ENCODE measurements around the gene SYCP2. TPM values are rescaled to one million over a fixed set of nuclear protein-coding genes. Genes with fewer than 3 reads are reported as not detected.
A peak's percentile ranks its signal among the peaks of the same experiment; 100 is the strongest.

The SYCP2 gene

GRCh38 chr20:59817406-59817805, 116.0 kb downstream of the SYCP2 start:
- H3K4me1 ChIP-seq (ENCODE audit: control insufficient read depth, low read depth, low read length) = no peaks in the 10 kb centered on the region
- no peak overlapping the region for H3K4ac ChIP-seq (ENCODE audit: low read depth, low read length)
- no peak overlapping the region for H3K4me3 ChIP-seq (ENCODE audit: low read length)
- H3K27me3 ChIP-seq (ENCODE audit: insufficient read depth, low read length, poor library complexity) = no peaks in the 10 kb centered on the region
- H3K4me2 ChIP-seq (ENCODE audit: low read length) = no peak overlapping the region
- H3K23ac ChIP-seq (ENCODE audit: low read length) = no peak overlapping the region
- no CpG with 5 or more reads among the region's 4 CpGs for WGBS (ENCODE audit: extremely low coverage, insufficient coverage, low lambda C conversion rate)
- H3K79me1 ChIP-seq (ENCODE audit: low read length) = no peaks in the 10 kb centered on the region
- DNase-seq = peak; percentile 6
- H3K27ac ChIP-seq (ENCODE audit: low read depth, low read length) = no peak overlapping the region
- H2BK5ac ChIP-seq (ENCODE audit: low read length) = no peak overlapping the region
- no peak overlapping the region for H2BK120ac ChIP-seq (ENCODE audit: low read depth, low read length)
- H3K79me2 ChIP-seq (ENCODE audit: control insufficient read depth, insufficient read depth, low read length) = no peaks in the 10 kb centered on the region
- H2BK15ac ChIP-seq (replicated peaks; ENCODE audit: low read depth) = no peak overlapping the region
- no peak overlapping the region for H4K5ac ChIP-seq (ENCODE audit: low read length)
- no peak overlapping the region for H4K8ac ChIP-seq (ENCODE audit: low read depth, low read length)
- H2AK5ac ChIP-seq (ENCODE audit: low read length) = no peak overlapping the region
- no peak overlapping the region for H3K56ac ChIP-seq (ENCODE audit: low read length)
- H3K36me3 ChIP-seq (ENCODE audit: control insufficient read depth, insufficient read depth, low read length) = no peaks in the 10 kb centered on the region
- no peak overlapping the region for H3K18ac ChIP-seq (ENCODE audit: low read length)
- H3K9ac ChIP-seq (ENCODE audit: low read length) = no peak overlapping the region

- no peak for DNase-seq
- Histone ChIP-seq H2BK5ac (ENCODE audit: low read length) (no peak overlapping the region), H2AK5ac (ENCODE audit: low read length) (no peak overlapping the region), H4K8ac (ENCODE audit: low read depth, low read length) (no peak overlapping the region), H3K4ac (ENCODE audit: low read depth, low read length) (no peak overlapping the region), H3K4me2 (ENCODE audit: low read length) (no peak overlapping the region), H2BK15ac (replicated peaks; ENCODE audit: low read depth) (no peak overlapping the region), H3K4me1 (ENCODE audit: control insufficient read depth, low read depth, low read length) (no peaks in the 10 kb centered on the region), H3K9ac (ENCODE audit: low read length) (no peak overlapping the region), H3K27ac (ENCODE audit: low read depth, low read length) (no peak overlapping the region), H3K79me1 (ENCODE audit: low read length) (no peaks in the 10 kb centered on the region), H3K36me3 (ENCODE audit: control insufficient read depth, insufficient read depth, low read length) (no peaks in the 10 kb centered on the region), H3K56ac (ENCODE audit: low read length) (no peak overlapping the region), H2BK120ac (ENCODE audit: low read depth, low read length) (no peak overlapping the region), H3K18ac (ENCODE audit: low read length) (no peak overlapping the region), H3K4me3 (ENCODE audit: low read length) (no peak overlapping the region), H3K79me2 (ENCODE audit: control insufficient read depth, insufficient read depth, low read length) (no peaks in the 10 kb centered on the region), H3K23ac (ENCODE audit: low read length) (no peak overlapping the region), H4K5ac (ENCODE audit: low read length) (no peak overlapping the region), H3K27me3 (ENCODE audit: insufficient read depth, low read length, poor library complexity) (no peaks in the 10 kb centered on the region)
- WGBS (ENCODE audit: extremely low coverage, insufficient coverage, low lambda C conversion rate) = no CpG with 5 or more reads among the region's 4 CpGs
Measured at GRCh38 chr20:59816146-59816738, 117.2 kb downstream of the SYCP2 start.

GRCh38 chr20:59814840-59815340, 118.5 kb downstream of the SYCP2 start:
- H3K4me1 ChIP-seq (ENCODE audit: control insufficient read depth, low read depth, low read length) = no peaks in the 10 kb centered on the region

GRCh38 chr20:59813948-59814839, 119.2 kb downstream of the SYCP2 start:
- Histone ChIP-seq H3K27ac (ENCODE audit: low read depth, low read length) (no peak overlapping the region), H4K5ac (ENCODE audit: low read length) (no peak overlapping the region), H3K79me2 (ENCODE audit: control insufficient read depth, insufficient read depth, low read length) (no peaks in the 10 kb centered on the region), H3K18ac (ENCODE audit: low read length) (no peak overlapping the region), H2BK5ac (ENCODE audit: low read length) (no peak overlapping the region), H3K9ac (ENCODE audit: low read length) (no peak overlapping the region), H3K4me1 (ENCODE audit: control insufficient read depth, low read depth, low read length) (no peaks in the 10 kb centered on the region), H3K36me3 (ENCODE audit: control insufficient read depth, insufficient read depth, low read length) (no peaks in the 10 kb centered on the region), H2BK120ac (ENCODE audit: low read depth, low read length) (no peak overlapping the region), H3K4me2 (ENCODE audit: low read length) (no peak overlapping the region), H3K27me3 (ENCODE audit: insufficient read depth, low read length, poor library complexity) (no peaks in the 10 kb centered on the region), H4K8ac (ENCODE audit: low read depth, low read length) (no peak overlapping the region), H2AK5ac (ENCODE audit: low read length) (no peak overlapping the region), H3K23ac (ENCODE audit: low read length) (no peak overlapping the region), H3K4ac (ENCODE audit: low read depth, low read length) (no peak overlapping the region), H3K4me3 (ENCODE audit: low read length) (no peak overlapping the region), H3K56ac (ENCODE audit: low read length) (no peak overlapping the region), H2BK15ac (replicated peaks; ENCODE audit: low read depth) (no peak overlapping the region), H3K79me1 (ENCODE audit: low read length) (no peaks in the 10 kb centered on the region)
- no CpG with 5 or more reads among the region's 21 CpGs for WGBS (ENCODE audit: extremely low coverage, insufficient coverage, low lambda C conversion rate)
- DNase-seq = no peak

More at GRCh38 chr20:59814840-59815340, 118.5 kb downstream of the SYCP2 start:
- H3K56ac ChIP-seq (ENCODE audit: low read length) = no peak overlapping the region
- WGBS (ENCODE audit: extremely low coverage, insufficient coverage, low lambda C conversion rate) = no CpG with 5 or more reads among the region's 8 CpGs
- no peak overlapping the region for H3K4me2 ChIP-seq (ENCODE audit: low read length)
- no peaks in the 10 kb centered on the region for H3K79me1 ChIP-seq (ENCODE audit: low read length)
- H2AK5ac ChIP-seq (ENCODE audit: low read length) = no peak overlapping the region
- no peak overlapping the region for H2BK120ac ChIP-seq (ENCODE audit: low read depth, low read length)
- H3K36me3 ChIP-seq (ENCODE audit: control insufficient read depth, insufficient read depth, low read length) = no peaks in the 10 kb centered on the region
- H3K9ac ChIP-seq (ENCODE audit: low read length) = no peak overlapping the region
- H4K8ac ChIP-seq (ENCODE audit: low read depth, low read length) = no peak overlapping the region
- no peak overlapping the region for H3K18ac ChIP-seq (ENCODE audit: low read length)
- H3K27ac ChIP-seq (ENCODE audit: low read depth, low read length) = no peak overlapping the region
- no peak overlapping the region for H2BK5ac ChIP-seq (ENCODE audit: low read length)
- no peak overlapping the region for H3K23ac ChIP-seq (ENCODE audit: low read length)
- H3K79me2 ChIP-seq (ENCODE audit: control insufficient read depth, insufficient read depth, low read length) = no peaks in the 10 kb centered on the region
- no peaks in the 10 kb centered on the region for H3K27me3 ChIP-seq (ENCODE audit: insufficient read depth, low read length, poor library complexity)
- no peak overlapping the region for H3K4ac ChIP-seq (ENCODE audit: low read depth, low read length)
- no peak for DNase-seq
- H2BK15ac ChIP-seq (replicated peaks; ENCODE audit: low read depth) = no peak overlapping the region
- H3K4me3 ChIP-seq (ENCODE audit: low read length) = no peak overlapping the region
- H4K5ac ChIP-seq (ENCODE audit: low read length) = no peak overlapping the region

Small RNAs within 50 kb of the gene (small RNA-seq; reads per million reads assigned to genes)
- not detected for gene RNU7-141P (ENCODE audit: insufficient read depth)
